H1 (cell line): ENCODE measurements around the gene AGPAT4. TPM values are rescaled to one million over a fixed set of nuclear protein-coding genes. Genes with fewer than 3 reads are reported as not detected.

Experiments
- CTCF ChIA-PET: fragments of 300-600 bp; sonication (Branson Sonifier 250); formaldehyde crosslinking; loops from one replicate; lab custom pipeline; 2021; ENCODE audit not compliant: partially characterized antibody; lab: Charles Lee
- POLR2A ChIA-PET: fragments of 300-600 bp; sonication (Branson Sonifier 250); formaldehyde crosslinking; loops from one replicate; lab custom pipeline; 2021; ENCODE audit warnings: inconsistent platforms; ENCODE audit not compliant: partially characterized antibody; lab: Charles Lee
- DNase-seq, 2 experiments: peaks; one replicate each; pipeline versions ENCODE4 v3.0.0 to v3.0.0-alpha.2; 2010 to 2022; ENCODE audit warnings: low spot score in 2 of 2, low read depth in 1 of 2, mixed read lengths in 1 of 2
- FAIRE-seq: peaks from 2 replicates; lab custom pipeline; 2011; peaks lifted over from hg19 to GRCh38; lab: Jason Lieb, UNC
- H2AFZ ChIP-seq: 2 replicates; pipeline ENCODE4 v1.8.1; 2012; ENCODE audit warnings: low read length, inconsistent platforms
- H2AK5ac ChIP-seq: 2 replicates; pipeline ENCODE4 v1.6.1; 2013; ENCODE audit warnings: low read depth, low read length
- H2BK120ac ChIP-seq: replicated peaks from 2 replicates; pipeline ENCODE3; 2013; ENCODE audit warnings: low read depth, low read length, inconsistent platforms
- H2BK12ac ChIP-seq: 2 replicates; pipeline ENCODE4 v1.6.1; 2013; ENCODE audit warnings: low read depth, low read length
- H2BK15ac ChIP-seq: 2 replicates; pipeline ENCODE4 v1.6.1; 2013; ENCODE audit warnings: low read length
- H2BK20ac ChIP-seq: 2 replicates; pipeline ENCODE4 v1.6.1; 2013; ENCODE audit warnings: low read length
- H2BK5ac ChIP-seq: 2 replicates; pipeline ENCODE4 v1.6.1; 2013; ENCODE audit warnings: low read depth, low read length
- H3K14ac ChIP-seq: 2 replicates; pipeline ENCODE4 v1.6.1; 2013; ENCODE audit warnings: inconsistent platforms; ENCODE audit not compliant: insufficient read length
- H3K18ac ChIP-seq: 2 replicates; pipeline ENCODE4 v1.6.1; 2013; ENCODE audit warnings: low read length; ENCODE audit errors: extremely low read depth
- H3K23ac ChIP-seq: 2 replicates; pipeline ENCODE4 v1.6.1; 2013; ENCODE audit warnings: inconsistent platforms; ENCODE audit not compliant: insufficient read length
- H3K23me2 ChIP-seq: 2 replicates; pipeline ENCODE4 v1.6.1; 2013; ENCODE audit warnings: low read depth, low read length
- H3K27ac ChIP-seq: 2 replicates; pipeline ENCODE4 v1.6.1; 2011; ENCODE audit warnings: low read depth, low read length, inconsistent platforms
- H3K27me3 ChIP-seq, 4 experiments: replicated peaks in 1 of 4; 1 replicate in 1 of 4; 2 replicates in 3 of 4; pipeline versions ENCODE4 v1.6.1 to v1.8.1; 2011 to 2013; ENCODE audit warnings: low read length in 3 of 4, mild to moderate bottlenecking in 3 of 4, inconsistent platforms in 2 of 4, mixed read lengths in 2 of 4, moderate library complexity in 1 of 4; ENCODE audit not compliant: control insufficient read depth in 3 of 4, insufficient read depth in 3 of 4; ENCODE audit errors: extremely low read depth in 1 of 4
- H3K36me3 ChIP-seq, 4 experiments: 2 replicates each; pipeline versions ENCODE4 v1.6.1 to v1.8.1; 2011 to 2013; ENCODE audit warnings: mild to moderate bottlenecking in 4 of 4, low read length in 3 of 4, moderate library complexity in 2 of 4, control low read depth in 1 of 4, inconsistent platforms in 1 of 4; ENCODE audit not compliant: insufficient read depth in 4 of 4, control insufficient read depth in 2 of 4
- H3K4ac ChIP-seq: replicated peaks from 2 replicates; pipeline ENCODE3; 2013; ENCODE audit warnings: low read length, low read depth, mixed read lengths, inconsistent platforms; ENCODE audit not compliant: insufficient read length
- H3K4me1 ChIP-seq, 4 experiments: replicated peaks in 1 of 4; 1 replicate in 1 of 4; 2 replicates in 3 of 4; pipeline versions ENCODE4 v1.6.1 to v1.8.1; 2011 to 2013; ENCODE audit warnings: low read length in 3 of 4, inconsistent platforms in 2 of 4, mixed read lengths in 1 of 4; ENCODE audit not compliant: insufficient read depth in 4 of 4, control insufficient read depth in 3 of 4
- H3K4me2 ChIP-seq, 2 experiments: 2 replicates each; pipeline versions ENCODE4 v1.6.1 to v1.8.1; 2011 to 2013; ENCODE audit warnings: low read depth in 2 of 2, low read length in 2 of 2, control low read depth in 1 of 2, inconsistent platforms in 1 of 2, mild to moderate bottlenecking in 1 of 2; ENCODE audit not compliant: insufficient read depth in 1 of 2
- H3K4me3 ChIP-seq, 4 experiments: fragments of 200-600, 300-600 bp in 1 of 4; sonication (generic), shearing (Covaris generic), sonication (Bioruptor Twin) in 1 of 4; 2 replicates each; pipeline versions ENCODE4 v1.5.1 to v1.8.1; 2011 to 2016; ENCODE audit warnings: low read length in 4 of 4, low read depth in 3 of 4, control low read depth in 2 of 4, inconsistent platforms in 2 of 4, mild to moderate bottlenecking in 2 of 4, mixed read lengths in 1 of 4, moderate library complexity in 1 of 4; ENCODE audit not compliant: insufficient read depth in 2 of 4; ENCODE audit errors: extremely low read depth in 1 of 4
- H3K56ac ChIP-seq: replicated peaks from 2 replicates; pipeline ENCODE3; 2013; ENCODE audit warnings: low read depth, mild to moderate bottlenecking, mixed read lengths, low read length, inconsistent platforms; ENCODE audit not compliant: insufficient read length
- H3K79me1 ChIP-seq: 2 replicates; pipeline ENCODE4 v1.6.1; 2013; ENCODE audit warnings: low read depth, low read length, control low read depth
- H3K79me2 ChIP-seq, 2 experiments: 2 replicates each; pipeline versions ENCODE4 v1.6.1 to v1.8.1; 2012 to 2013; ENCODE audit warnings: low read length in 2 of 2, mild to moderate bottlenecking in 2 of 2, inconsistent platforms in 1 of 2; ENCODE audit not compliant: insufficient read depth in 2 of 2, control insufficient read depth in 1 of 2
- H3K9ac ChIP-seq, 4 experiments: replicated peaks in 1 of 4; 1 replicate in 1 of 4; 2 replicates in 3 of 4; pipeline versions ENCODE4 v1.6.1 to v1.8.1; 2011 to 2013; ENCODE audit warnings: low read depth in 3 of 4, low read length in 3 of 4, control low read depth in 2 of 4, mild to moderate bottlenecking in 2 of 4, moderate library complexity in 2 of 4, inconsistent platforms in 1 of 4; ENCODE audit errors: extremely low read depth in 1 of 4
- H3K9me3 ChIP-seq, 2 experiments: 2 replicates each; pipeline versions ENCODE4 v1.6.1 to v1.8.1; 2012 to 2013; ENCODE audit warnings: mild to moderate bottlenecking in 2 of 2, moderate library complexity in 2 of 2, control low read depth in 1 of 2, inconsistent platforms in 1 of 2, low read depth in 1 of 2, low read length in 1 of 2, mixed read lengths in 1 of 2; ENCODE audit not compliant: insufficient read depth in 2 of 2
- H4K20me1 ChIP-seq, 2 experiments: replicated peaks in 1 of 2; 2 replicates each; pipeline versions ENCODE3 to v1.8.1; 2011 to 2013; ENCODE audit warnings: inconsistent platforms in 2 of 2, low read length in 2 of 2, mild to moderate bottlenecking in 1 of 2; ENCODE audit not compliant: insufficient read depth in 2 of 2, control insufficient read depth in 1 of 2
- H4K5ac ChIP-seq: 2 replicates; pipeline ENCODE4 v1.6.1; 2013; ENCODE audit warnings: low read length, low read depth, mixed read lengths, inconsistent platforms; ENCODE audit not compliant: insufficient read length
- H4K8ac ChIP-seq: 2 replicates; pipeline ENCODE4 v1.8.0; 2013; ENCODE audit warnings: mild to moderate bottlenecking, moderate library complexity, low read length, inconsistent platforms; ENCODE audit not compliant: insufficient read depth; ENCODE audit errors: extremely low read depth
- H4K91ac ChIP-seq: replicated peaks from 2 replicates; pipeline ENCODE3; 2013; ENCODE audit warnings: low read length, mixed read lengths, inconsistent platforms; ENCODE audit not compliant: insufficient read length
- FOSL1 ChIP-seq: IDR thresholded peaks from 2 replicates; pipeline ENCODE4 v1.6.1; 2011; ENCODE audit warnings: mild to moderate bottlenecking, low read depth, low read length, moderate library complexity; ENCODE audit not compliant: insufficient read depth
- JUN ChIP-seq: IDR thresholded peaks from 2 replicates; pipeline ENCODE4 v1.6.1; 2011; ENCODE audit warnings: low read depth, mild to moderate bottlenecking, improper control_type of control experiment, low read length
- MAFK ChIP-seq: IDR thresholded peaks from 2 replicates; pipeline ENCODE4 v1.6.1; 2012; ENCODE audit warnings: low read depth, mild to moderate bottlenecking, improper control_type of control experiment, low read length
- NRF1 ChIP-seq: IDR thresholded peaks from 2 replicates; pipeline ENCODE4 v1.6.1; 2011; ENCODE audit warnings: mild to moderate bottlenecking, low read depth, low read length, improper control_type of control experiment
- SIN3A ChIP-seq, 2 experiments: IDR thresholded peaks in 1 of 2; conservative IDR thresholded peaks in 1 of 2; 2 replicates each; pipeline ENCODE4 v1.6.1; 2011 to 2012; ENCODE audit warnings: low read length in 2 of 2, improper control_type of control experiment in 1 of 2, low read depth in 1 of 2, mild to moderate bottlenecking in 1 of 2
- TAF7 ChIP-seq: optimal IDR thresholded peaks from 2 replicates; pipeline ENCODE3; 2011; ENCODE audit warnings: low read depth, mild to moderate bottlenecking, inconsistent platforms, low read length, moderate library complexity, borderline replicate concordance
- ZNF274 ChIP-seq: IDR thresholded peaks from 2 replicates; pipeline ENCODE4 v1.7.0; 2012; ENCODE audit warnings: low read length, borderline replicate concordance; ENCODE audit errors: extremely low read depth
- WGBS, 2 experiments: shearing (Covaris generic) in 1 of 2; methylation state at CpG; one replicate each; pipeline versions ENCODE4 v1.1.6 to v1.1.7; 2013 to 2015; ENCODE audit warnings: low lambda C conversion rate in 2 of 2, mixed read lengths in 2 of 2, inconsistent platforms in 1 of 2, low coverage in 1 of 2, missing lambda C conversion rate in 1 of 2; ENCODE audit not compliant: insufficient replicate concordance in 2 of 2, insufficient coverage in 1 of 2, insufficient read length in 1 of 2; ENCODE audit errors: extremely low coverage in 1 of 2, missing lambda C conversion rate in 1 of 2; 5-methylcytosine and 5-hydroxymethylcytosine counted together
- polyA plus RNA-seq, 7 experiments: library from polyadenylated mRNA; depleted of rRNA in 3 of 7; stranded (reverse) in 5 of 7; unstranded in 2 of 7; fragments of >200 nt in 5 of 7; fragments of 200-250 nt in 2 of 7; gene quantifications; 1 replicate in 5 of 7; 2 replicates in 1 of 7; 4 replicates in 1 of 7; pipeline versions ENCODE4 v1.2.1 to v1.2.3, GENCODE V29; 2011 to 2013; ENCODE audit warnings: missing spikeins in 2 of 7, mixed read lengths in 2 of 7
- total RNA-seq: library from RNA; stranded (reverse); fragmentation: NEBNext Ultra II Directional; extraction: Animal tissue kit (Norgen Biotek cat#: 25700); gene quantifications from 2 replicates; pipeline ENCODE4 v1.2.1, GENCODE V29; 2021
- TF ChIP-seq, protein P1 (sequence below): IDR thresholded peaks from 2 replicates; pipeline ENCODE4 v1.6.1; 2011; ENCODE audit warnings: low read depth, mild to moderate bottlenecking, low read length; ENCODE audit not compliant: insufficient read depth

AGPAT4 gene
- total and polyA plus RNA-seq, 2 of the 8 experiments (the other 6 are each of a cell fraction or from before 2014, with no cell fraction given): 13.5 to 23.8 TPM

DNA sequence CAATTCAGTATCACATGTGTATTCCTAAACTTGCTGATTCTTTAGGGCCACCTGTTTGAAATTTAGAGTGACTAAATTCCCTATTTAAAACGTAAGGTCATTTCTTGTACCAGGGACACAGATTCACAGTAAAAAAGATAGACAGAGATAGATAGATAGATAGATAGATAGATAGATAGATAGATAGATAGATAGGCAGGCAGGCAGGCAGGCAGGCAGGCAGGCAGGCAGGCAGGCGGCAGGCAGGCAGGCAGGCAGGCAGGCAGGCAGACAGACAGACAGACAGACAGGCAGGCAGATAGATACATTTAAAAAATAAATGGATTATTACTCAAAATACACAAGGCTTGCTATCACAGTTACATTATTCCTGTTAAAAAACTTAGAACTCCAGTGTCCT is 54.2 kb downstream of the AGPAT4 start:
- H3K4me1 ChIP-seq: peaks cover 0 to 4% (median 0%) of the 10 kb centered on the region in 4 experiments; a peak in 2 of 7 replicates
- peaks cover 13 to 15% of the 10 kb centered on the region in 2 experiments for H3K9me3 ChIP-seq
- H3K27me3 ChIP-seq: no peaks in the 10 kb centered on the region
- peaks cover 6 to 30% of the 10 kb centered on the region in 2 experiments; a peak in 3 of 4 replicates for H3K79me2 ChIP-seq
- TF ChIP-seq TAF7 (no peak), JUN (no peak), MAFK (no peak), SIN3A (conservative IDR thresholded peaks at IDR 0.05 in 1 of 2, IDR thresholded peaks at IDR 0.05 in 1 of 2; ENCODE audit: low read depth in 1 of 2, low read length in 2 of 2) (no peak), NRF1 (no peak), FOSL1 (no peak), ZNF274 (no peak)
- TF ChIP-seq, protein P1, sequence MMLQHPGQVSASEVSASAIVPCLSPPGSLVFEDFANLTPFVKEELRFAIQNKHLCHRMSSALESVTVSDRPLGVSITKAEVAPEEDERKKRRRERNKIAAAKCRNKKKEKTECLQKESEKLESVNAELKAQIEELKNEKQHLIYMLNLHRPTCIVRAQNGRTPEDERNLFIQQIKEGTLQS: no peak
- no peak overlapping the region for H3K27ac ChIP-seq
- H3K36me3 ChIP-seq: peaks cover 0 to 20% (median 9%) of the 10 kb centered on the region in 4 experiments; a peak in 6 of 8 replicates
- H2BK5ac ChIP-seq: no peak overlapping the region
- no peak overlapping the region for H3K56ac ChIP-seq
- peaks cover 0 to 8% of the 10 kb centered on the region in 2 experiments for H4K20me1 ChIP-seq
- H3K4me3 ChIP-seq: no peak overlapping the region
- FAIRE-seq (no peak), DNase-seq (no peak)
- no peak overlapping the region for H3K9ac ChIP-seq
- no peak overlapping the region for H4K91ac ChIP-seq
- peaks cover 10% of the 10 kb centered on the region for H3K79me1 ChIP-seq
- no peak overlapping the region for H3K18ac ChIP-seq
- no peak overlapping the region for H3K4me2 ChIP-seq
- ChIA-PET CTCF (interaction anchor here (0.9 to 2.7 kb wide), 4 partner anchors 8 to 487 kb away, joined by 3 to 13 read pairs (median 5); no protein-coding TSS in a partner anchor), POLR2A (no interaction called here)
- H3K4ac ChIP-seq: no peak overlapping the region
- no peak overlapping the region for H3K14ac ChIP-seq
- H2BK20ac ChIP-seq: no peak overlapping the region
- 65% methylated on average over 2 of the region's 2 CpGs; no CpG with 5 or more reads in 1 of the 2 experiments for WGBS, 2 experiments
- no peak overlapping the region for H2AK5ac ChIP-seq
- H2BK12ac ChIP-seq: no peak overlapping the region
- H2BK15ac ChIP-seq: no peak overlapping the region
- H4K5ac ChIP-seq: no peak overlapping the region
- no peak overlapping the region; the same call in 1 of the 2 replicates for H4K8ac ChIP-seq
- H3K23me2 ChIP-seq: no peaks in the 10 kb centered on the region; the same call in 1 of the 2 replicates
- no peak overlapping the region for H3K23ac ChIP-seq
- H2BK120ac ChIP-seq: no peak overlapping the region
- no peak overlapping the region for H2AFZ ChIP-seq
